HG02840 (cell line): ENCODE measurements around the gene RRP12.
"Not testable (repeated sequence)": the region's sequence is repeated elsewhere in the genome, so short reads cannot be mapped to it uniquely, and the experiment has no call there.

ENCODE experiments used
- ATAC-seq: cut with Tn5 transposase; IDR thresholded peaks from one replicate; pipeline ENCODE4 v1.9.1; 2021; ENCODE audit warnings: mild to moderate bottlenecking, moderate library complexity, moderate number of reproducible peaks; ENCODE audit not compliant: unreplicated experiment, low FRiP score

Gene RRP12

GRCh38 chr10:97371696-97372095 lies 29.4 kb downstream of the RRP12 start:
- ATAC-seq = no peak

DNA sequence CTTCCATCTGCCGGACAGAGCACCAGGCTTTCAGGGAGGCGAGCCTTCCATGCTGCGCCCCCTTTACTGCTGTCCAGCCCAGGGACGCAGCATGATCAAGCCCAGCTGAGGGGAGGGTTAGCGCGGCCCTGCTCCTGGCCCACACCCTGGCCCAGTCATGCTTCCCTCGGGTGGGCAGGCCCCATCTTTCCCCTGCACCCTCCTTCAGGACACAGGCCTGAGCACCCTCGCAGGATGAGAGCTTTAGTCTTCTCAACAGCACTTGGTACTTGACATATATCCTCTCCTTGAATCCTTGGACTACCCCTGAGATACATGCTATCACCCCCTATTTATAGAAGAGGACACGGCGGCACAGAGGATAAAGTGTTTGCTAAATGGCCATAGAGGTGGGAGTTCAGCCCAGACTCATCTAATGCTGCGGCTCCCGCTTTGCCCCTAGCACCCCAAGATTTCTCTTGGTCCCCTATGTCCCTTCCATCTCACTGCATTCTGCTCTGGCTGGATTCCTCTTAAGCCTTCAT lies 34.0 kb downstream of the RRP12 start:
- ATAC-seq = no peak

GRCh38 chr10:97366572-97366971 lies 34.6 kb downstream of the RRP12 start:
- no peak for ATAC-seq

GRCh38 chr10:97365761-97366351 lies 35.3 kb downstream of the RRP12 start:
- ATAC-seq = no peak

DNA sequence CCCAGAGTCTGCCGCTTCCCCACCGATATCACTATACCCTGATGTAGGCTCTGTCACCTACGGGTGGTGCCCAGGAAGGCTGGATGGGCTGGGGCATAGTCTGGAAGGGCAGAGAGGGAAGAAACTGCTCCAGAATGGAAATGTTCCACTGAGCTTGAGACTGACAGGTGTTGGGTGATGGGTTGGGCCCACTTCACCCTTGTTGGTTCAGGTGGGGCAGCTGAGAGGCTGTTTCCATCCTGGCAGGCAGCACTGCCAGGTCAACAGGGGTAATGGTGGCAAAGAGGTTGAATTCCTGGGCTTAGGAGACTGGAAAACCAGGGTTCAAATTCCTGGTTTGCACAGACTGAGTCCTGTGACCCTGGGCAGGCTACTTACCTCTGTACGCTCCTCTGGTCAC lies 38.1 kb downstream of the RRP12 start:
- no peak for ATAC-seq

- ATAC-seq = no peak
These were observed 38.7 kb downstream of the RRP12 start for GRCh38 chr10:97362310-97363033.

GRCh38 chr10:97361537-97361901 lies 39.6 kb downstream of the RRP12 start:
- no peak for ATAC-seq

DNA sequence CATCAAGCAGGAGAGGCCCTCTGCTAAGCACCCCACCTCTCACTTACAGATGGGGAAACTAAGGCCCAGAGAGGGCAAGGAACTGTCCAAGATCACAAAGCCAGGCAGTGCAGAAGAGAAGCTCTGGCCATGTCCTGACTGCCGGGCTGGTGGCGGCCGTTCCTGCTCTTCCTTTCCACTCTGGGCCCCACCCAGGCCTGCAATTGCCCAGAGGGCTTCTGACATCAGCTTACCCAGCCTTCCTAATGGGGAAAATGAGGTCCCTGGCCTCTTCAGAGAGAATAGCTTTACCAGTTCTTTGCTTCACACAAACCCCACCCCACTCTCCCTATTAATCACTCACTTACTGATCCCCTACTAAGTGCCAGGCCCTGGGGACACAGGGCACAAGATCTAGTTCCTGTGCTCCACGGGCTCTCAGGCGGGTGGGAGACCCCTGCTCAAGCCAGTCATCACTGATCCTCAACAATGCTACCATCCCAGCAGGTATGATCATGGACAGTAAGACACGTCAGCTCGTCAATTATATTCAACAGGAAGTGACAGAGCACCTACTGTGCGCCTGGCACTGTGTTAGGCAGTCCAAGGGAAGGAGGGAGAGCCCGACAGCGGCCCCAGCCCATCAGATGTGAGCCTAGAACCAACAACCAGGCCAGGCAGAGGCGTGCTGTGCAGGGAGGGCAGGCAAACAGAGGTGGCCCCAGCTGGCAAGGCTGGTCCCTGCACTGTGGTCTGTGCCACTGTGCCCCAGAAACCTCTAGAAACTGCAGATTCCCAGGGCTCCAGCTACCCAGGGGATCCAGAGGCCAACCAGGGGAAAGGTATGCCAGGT lies 40.2 kb downstream of the RRP12 start:
- no peak for ATAC-seq

DNA sequence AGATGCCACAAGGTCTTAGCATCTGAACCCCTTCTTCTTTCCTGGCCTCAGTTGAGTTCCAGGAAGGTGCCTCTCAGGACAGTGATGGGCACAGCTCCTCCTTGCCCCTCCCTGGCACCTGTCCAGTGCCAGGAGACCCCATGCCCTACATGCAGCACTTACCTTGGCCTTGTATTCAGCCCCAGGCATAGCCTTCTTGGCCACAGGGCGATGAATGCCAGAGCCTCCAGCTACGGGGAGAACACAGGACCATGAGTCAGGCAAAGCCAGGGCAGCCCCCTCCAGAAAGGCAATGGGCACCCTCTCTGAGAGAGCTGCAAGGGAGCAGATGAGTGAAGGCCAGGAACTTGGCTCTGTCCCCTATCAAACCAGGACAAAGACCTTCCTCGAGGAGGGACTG lies 42.4 kb downstream of the RRP12 start:
- no peak for ATAC-seq

DNA sequence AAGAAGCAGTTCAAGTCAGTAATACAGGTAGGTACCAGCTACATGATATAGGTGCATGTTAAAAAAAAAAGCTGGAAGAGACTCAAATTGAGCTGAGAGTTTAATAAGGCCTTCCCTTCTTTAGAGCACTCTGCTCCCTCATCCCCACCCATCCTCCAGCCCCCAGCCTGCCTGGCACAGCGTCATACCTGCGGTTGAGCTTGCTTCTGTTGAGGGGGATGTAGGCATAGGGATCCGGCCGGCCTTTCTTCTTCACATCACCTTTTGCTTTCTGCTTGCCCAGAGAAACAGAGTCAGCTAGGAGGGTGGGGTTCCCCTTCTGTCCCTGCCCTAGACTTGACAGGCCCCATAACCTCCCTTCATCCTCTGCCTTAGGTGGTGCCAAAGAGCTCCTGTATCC lies 42.8 kb downstream of the RRP12 start:
- ATAC-seq = no peak

DNA sequence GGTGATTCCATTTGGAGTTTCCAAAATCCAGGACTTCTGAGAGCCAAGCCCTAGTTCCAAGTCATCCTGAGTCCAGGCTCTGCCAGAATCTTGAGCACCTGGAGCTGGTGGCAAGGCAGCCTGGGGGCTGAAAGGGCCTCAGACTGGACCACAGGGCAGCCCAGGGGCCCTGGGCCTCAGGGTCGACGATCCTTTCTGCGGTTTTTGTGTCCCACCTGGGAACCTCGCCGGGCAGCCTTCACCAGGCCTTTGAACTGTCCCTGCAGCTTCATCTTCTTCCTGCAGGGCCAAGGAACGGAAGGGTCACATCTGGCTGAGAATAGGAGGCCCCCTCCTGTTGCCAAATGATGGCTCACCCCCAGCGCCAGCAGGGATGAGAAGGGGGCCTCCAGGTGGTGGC lies 44.2 kb downstream of the RRP12 start:
- no peak for ATAC-seq

- ATAC-seq = no peak
These were observed 44.7 kb downstream of the RRP12 start for GRCh38 chr10:97356318-97356914.

DNA sequence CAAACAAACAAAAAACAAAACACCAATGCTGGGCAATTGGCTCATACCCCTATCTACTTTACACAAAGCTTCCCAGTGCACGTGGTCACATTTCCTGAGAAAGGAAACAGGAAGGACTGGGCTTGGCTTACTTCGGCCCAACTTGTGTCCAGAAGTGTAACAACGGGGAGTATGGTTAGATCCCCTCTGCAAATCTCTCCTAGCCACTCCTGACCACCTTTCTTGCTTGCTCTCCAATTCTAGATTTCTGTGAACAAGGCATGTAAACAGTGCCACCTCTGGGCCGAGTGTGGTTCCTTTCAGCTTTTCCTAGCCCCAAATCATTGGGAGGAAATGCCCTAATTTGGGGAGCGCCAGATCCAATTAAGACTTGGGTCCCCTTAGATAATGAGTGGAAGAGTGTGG lies 45.6 kb downstream of the RRP12 start:
- no peak for ATAC-seq

GRCh38 chr10:97353945-97354344 lies 47.2 kb downstream of the RRP12 start:
- no peak for ATAC-seq

GRCh38 chr10:97349752-97350513 lies 51.2 kb downstream of the RRP12 start:
- no peak for ATAC-seq

DNA sequence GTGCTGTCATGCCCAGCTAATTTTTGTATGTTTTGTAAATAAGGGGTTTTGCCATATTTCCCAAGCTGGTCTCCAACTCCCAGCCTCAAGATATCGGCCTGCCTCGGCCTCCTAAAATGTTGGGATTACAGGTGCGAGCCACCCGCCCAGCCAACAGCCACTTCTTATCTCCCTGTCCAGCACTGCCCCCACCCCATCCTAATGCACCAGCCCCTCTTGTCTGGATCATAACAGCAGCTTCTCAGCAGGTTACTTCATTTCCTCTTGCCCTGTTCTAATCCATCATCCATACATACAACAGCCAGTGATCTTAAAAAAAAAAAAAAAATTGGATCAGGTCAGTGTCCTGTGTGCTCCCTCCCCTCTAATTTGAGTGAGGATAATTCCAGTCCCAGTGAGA lies 53.8 kb downstream of the RRP12 start:
- ATAC-seq = no peak

GRCh38 chr10:97343664-97344063 lies 57.5 kb downstream of the RRP12 start:
- ATAC-seq = not testable (repeated sequence)

GRCh38 chr10:97341416-97341815 lies 59.7 kb downstream of the RRP12 start:
- no peak for ATAC-seq

DNA sequence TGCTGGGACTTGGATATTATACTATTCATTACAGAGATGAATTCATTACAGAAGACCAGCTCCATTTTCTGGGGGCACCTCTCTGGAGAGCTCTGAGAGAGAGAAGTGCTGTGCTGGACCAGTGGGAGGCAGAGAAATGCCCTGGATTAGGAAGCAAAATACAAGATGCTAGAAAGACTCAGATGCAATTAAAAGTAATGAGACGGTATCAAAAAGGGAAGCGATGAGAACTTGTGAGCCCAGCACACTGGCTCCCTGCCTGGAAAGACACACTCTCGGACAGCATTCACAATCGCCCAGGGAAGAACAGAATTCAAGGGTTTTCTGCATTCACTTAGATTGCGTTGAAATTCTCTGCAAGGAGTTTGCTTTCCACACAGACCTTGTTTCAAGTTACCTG lies 63.1 kb downstream of the RRP12 start:
- no peak for ATAC-seq
